GM12872 (cell line): ENCODE measurements around the gene CRYBA2.

Experiments
- TF ChIP-seq, protein P1 (sequence below): IDR thresholded peaks from 3 replicates; pipeline ENCODE4 v1.5.1; 2011; ENCODE audit warnings: low read depth, mild to moderate bottlenecking, low read length, moderate library complexity; ENCODE audit not compliant: insufficient read depth

The CRYBA2 gene, protein sequence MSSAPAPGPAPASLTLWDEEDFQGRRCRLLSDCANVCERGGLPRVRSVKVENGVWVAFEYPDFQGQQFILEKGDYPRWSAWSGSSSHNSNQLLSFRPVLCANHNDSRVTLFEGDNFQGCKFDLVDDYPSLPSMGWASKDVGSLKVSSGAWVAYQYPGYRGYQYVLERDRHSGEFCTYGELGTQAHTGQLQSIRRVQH

DNA sequence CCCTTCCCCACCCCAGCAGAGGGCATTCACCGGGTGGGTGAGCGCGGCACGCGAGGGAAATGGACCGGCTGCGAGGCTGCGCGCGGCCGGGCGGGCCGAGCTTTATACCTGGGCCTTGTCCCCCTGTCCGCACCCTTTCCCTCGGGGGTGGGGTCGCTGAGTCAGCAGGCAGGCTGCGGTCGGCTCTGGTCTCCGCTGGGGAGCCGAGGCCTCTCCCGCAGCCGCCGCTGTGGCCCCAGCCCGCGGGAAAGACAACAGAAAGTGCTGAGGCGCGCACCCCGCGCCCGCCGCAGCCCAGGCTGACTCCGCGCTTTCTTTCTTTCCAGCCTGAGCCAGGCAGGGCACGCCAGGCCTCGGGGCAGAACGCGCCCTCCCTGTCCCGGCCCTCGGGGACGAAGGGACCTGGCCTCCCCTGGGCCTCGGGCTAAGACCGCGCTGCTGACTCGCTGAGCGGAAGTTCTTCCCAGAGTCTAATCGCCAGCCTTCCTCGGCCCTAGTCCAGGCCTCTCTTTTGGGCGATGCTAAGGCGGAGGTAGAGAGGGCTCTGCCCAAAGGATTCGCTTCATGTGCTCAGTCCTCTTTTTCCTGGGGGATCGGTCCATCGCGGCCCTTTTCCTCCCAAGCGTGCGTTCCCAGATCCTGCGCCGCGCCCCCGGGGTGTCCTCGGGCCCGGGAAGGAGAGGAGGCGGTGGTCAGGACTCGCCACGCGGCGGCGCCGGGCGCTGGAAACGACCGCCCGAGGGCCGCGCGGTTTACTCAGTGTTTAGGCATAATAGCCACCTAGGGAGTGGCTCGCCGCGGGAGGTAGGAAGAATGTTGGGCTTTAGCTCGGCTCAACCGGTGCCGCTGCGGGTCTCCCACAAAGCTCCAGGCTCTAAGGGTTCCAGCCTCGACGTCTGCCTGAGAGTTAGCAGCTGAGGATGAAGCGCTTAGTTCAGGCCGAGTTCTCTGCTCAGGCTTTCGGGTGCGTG, at the start of gene CRYBA2:
TSS of gene CRYBA2 (minus strand) at position 78 of the 971 bp plus-strand sequence. CDS start 246 bp downstream, outside the sequence.
- TF ChIP-seq, protein P1, sequence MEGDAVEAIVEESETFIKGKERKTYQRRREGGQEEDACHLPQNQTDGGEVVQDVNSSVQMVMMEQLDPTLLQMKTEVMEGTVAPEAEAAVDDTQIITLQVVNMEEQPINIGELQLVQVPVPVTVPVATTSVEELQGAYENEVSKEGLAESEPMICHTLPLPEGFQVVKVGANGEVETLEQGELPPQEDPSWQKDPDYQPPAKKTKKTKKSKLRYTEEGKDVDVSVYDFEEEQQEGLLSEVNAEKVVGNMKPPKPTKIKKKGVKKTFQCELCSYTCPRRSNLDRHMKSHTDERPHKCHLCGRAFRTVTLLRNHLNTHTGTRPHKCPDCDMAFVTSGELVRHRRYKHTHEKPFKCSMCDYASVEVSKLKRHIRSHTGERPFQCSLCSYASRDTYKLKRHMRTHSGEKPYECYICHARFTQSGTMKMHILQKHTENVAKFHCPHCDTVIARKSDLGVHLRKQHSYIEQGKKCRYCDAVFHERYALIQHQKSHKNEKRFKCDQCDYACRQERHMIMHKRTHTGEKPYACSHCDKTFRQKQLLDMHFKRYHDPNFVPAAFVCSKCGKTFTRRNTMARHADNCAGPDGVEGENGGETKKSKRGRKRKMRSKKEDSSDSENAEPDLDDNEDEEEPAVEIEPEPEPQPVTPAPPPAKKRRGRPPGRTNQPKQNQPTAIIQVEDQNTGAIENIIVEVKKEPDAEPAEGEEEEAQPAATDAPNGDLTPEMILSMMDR = no peak

GRCh38 chr2:219042750-219043149, 49.5 kb upstream of the CRYBA2 start:
- TF ChIP-seq, protein P1 = no peak

- TF ChIP-seq, protein P1 = no peak
Measured at GRCh38 chr2:219042157-219042556, 48.9 kb upstream of the CRYBA2 start.

GRCh38 chr2:219041252-219041651, 48.0 kb upstream of the CRYBA2 start, which contains the start of gene CFAP65:
CFAP65 (minus strand) TSS chr2:219041516; CDS start chr2:219039048, 2,468 bp downstream.
- TF ChIP-seq, protein P1 = no peak

DNA sequence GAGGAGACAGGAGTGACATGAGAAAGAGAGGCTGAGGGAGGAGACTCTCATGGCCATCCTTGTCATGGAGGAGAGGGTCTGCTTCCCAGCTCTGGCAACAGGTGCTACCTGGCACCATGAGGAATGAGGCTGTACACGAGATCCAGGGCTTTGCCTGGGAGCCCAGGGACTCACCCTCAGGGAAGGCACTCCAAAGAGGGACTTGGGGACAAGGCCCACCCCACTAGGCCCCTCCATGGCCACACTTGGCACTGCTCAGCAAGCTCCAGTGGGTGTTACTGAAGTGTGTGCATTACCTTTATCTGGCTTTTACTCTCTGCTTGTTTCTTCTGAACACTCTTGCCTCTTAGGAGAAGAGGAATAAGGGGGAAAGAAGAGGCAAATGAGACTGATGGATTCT, 45.4 kb upstream of the CRYBA2 start:
- TF ChIP-seq, protein P1 = no peak

DNA sequence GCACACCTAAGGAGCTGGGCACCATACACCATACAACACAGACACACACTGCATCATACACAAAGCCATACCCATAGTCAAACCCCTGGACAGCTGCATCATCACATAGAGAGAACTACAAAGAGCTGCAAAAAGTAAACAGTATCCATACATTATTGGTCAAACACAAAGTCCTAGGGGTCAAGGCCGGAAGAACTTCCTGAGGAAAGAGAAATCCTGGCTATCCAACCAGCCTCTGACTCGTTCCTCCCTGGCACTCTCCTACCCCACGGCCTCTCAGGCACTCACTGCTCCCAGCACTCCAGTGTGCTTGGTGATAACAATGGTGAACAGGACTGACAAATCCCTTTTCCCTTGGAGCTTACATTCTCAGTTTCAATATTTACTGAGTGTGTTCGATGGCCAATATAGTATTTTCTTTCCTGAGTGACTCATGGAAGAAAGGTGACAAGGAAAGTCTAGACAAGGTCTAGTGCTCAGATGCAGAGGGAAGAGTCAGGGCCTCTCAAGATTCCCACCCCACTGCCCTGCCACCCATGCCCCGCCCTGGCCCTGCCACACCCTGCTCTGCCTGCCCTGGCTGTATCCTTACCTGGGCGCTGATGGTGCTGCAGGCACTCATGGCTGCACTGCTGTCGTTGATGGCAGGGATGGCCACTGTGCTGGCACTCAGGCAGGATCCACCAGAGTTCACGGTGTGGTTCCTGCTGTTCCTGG, 44.7 kb upstream of the CRYBA2 start:
- TF ChIP-seq, protein P1 = no peak

- TF ChIP-seq, protein P1 = no peak
Measured at GRCh38 chr2:219035942-219036341, 42.7 kb upstream of the CRYBA2 start.
